NK-92 treated with Interleukin-12 subunit alpha and Interleukin-12 subunit beta, amount 100 ng/mL, for 24 hours (cell line): ENCODE measurements around the gene ETNK2.

ENCODE experiments used
- DNase-seq: peaks from one replicate; lab custom pipeline; 2025; lab: John Stamatoyannopoulos, UW

Gene ETNK2

GRCh38 chr1:204177133-204177532 is 25.3 kb upstream of the ETNK2 start:
- no peak for DNase-seq

- DNase-seq: no peak
These were observed 24.2 kb upstream of the ETNK2 start for GRCh38 chr1:204176049-204176448.

GRCh38 chr1:204174958-204175357 is 23.1 kb upstream of the ETNK2 start:
- no peak for DNase-seq

GRCh38 chr1:204172404-204173029 is 20.7 kb upstream of the ETNK2 start:
- no peak for DNase-seq

GRCh38 chr1:204171751-204172178 is 19.9 kb upstream of the ETNK2 start:
- DNase-seq: no peak

GRCh38 chr1:204170494-204171155 is 18.8 kb upstream of the ETNK2 start:
- DNase-seq: no peak

GRCh38 chr1:204169858-204170257 is 18.0 kb upstream of the ETNK2 start:
- no peak for DNase-seq

- DNase-seq: no peak
These were observed 15.9 kb upstream of the ETNK2 start for GRCh38 chr1:204167730-204168129.

- DNase-seq: no peak
These were observed 14.4 kb upstream of the ETNK2 start, which contains the start of gene REN for GRCh38 chr1:204166219-204166618. Gene REN, minus strand, starts transcription at chr1:204166337. Its CDS starts 44 bp downstream, at chr1:204166293.

GRCh38 chr1:204162494-204163074 is 10.7 kb upstream of the ETNK2 start:
- DNase-seq: peak; percentile 40

- DNase-seq: no peak
These were observed 10.0 kb upstream of the ETNK2 start for GRCh38 chr1:204161609-204162493.

GRCh38 chr1:204157962-204158361 is 6.1 kb upstream of the ETNK2 start:
- DNase-seq: no peak

GRCh38 chr1:204155881-204156280 is 4.0 kb upstream of the ETNK2 start:
- no peak for DNase-seq

- no peak for DNase-seq
These were observed 2.9 kb upstream of the ETNK2 start for GRCh38 chr1:204154568-204155255.

- no peak for DNase-seq
These were observed 1.8 kb upstream of the ETNK2 start for GRCh38 chr1:204153667-204154066.

GRCh38 chr1:204152310-204153044 is 633 bp upstream of the ETNK2 start:
- DNase-seq: no peak

- no peak for DNase-seq
These were observed 917 bp downstream of the ETNK2 start for GRCh38 chr1:204150702-204151551.

GRCh38 chr1:204149635-204150565 is 1.9 kb downstream of the ETNK2 start:
- no peak for DNase-seq

- no peak for DNase-seq
These were observed 2.7 kb downstream of the ETNK2 start for GRCh38 chr1:204149107-204149506.
